ENCODE data around the gene TMEM92. TPM values are rescaled to one million over a fixed set of nuclear protein-coding genes. Genes with fewer than 3 reads are reported as not detected.

The TMEM92 gene
- total RNA-seq, 1 experiment from 2014 or later = 6.6 TPM

- TF ChIP-seq ZNF274 (IDR thresholded peaks at IDR 0.05; ENCODE audit: low read depth, low read length) = no peak
- no peak for TF ChIP-seq CBX3 (IDR thresholded peaks at IDR 0.05; ENCODE audit: low read depth)
- TF ChIP-seq JUND (IDR thresholded peaks at IDR 0.05) = no peak
- no peak for TF ChIP-seq YY1 (IDR thresholded peaks at IDR 0.05; ENCODE audit: extremely low read depth, insufficient replicate concordance, low read depth, low read length)
- no peak for TF ChIP-seq EGR1 (IDR thresholded peaks at IDR 0.05; ENCODE audit: low read depth)
- TF ChIP-seq SIN3A (IDR thresholded peaks at IDR 0.05; ENCODE audit: low read depth) = no peak
- no peak for TF ChIP-seq SP1 (IDR thresholded peaks at IDR 0.05; ENCODE audit: low read depth)
- TF ChIP-seq POLR2AphosphoS5 (IDR thresholded peaks at IDR 0.05; ENCODE audit: low read depth, low read length) = no peak
Observed at GRCh38 chr17:50265690-50266315, 8.5 kb upstream of the TMEM92 start (continued).

- no TSS peak for BruUV-seq (replicated peaks)
- Histone ChIP-seq H3K4me2 (ENCODE audit: low read length) (peak overlapping the region; percentile 54), H3K4me1 (ENCODE audit: control insufficient read depth in 1 of 2, insufficient read depth in 2 of 2, low read length in 2 of 2) (peaks cover 22 to 30% of the 10 kb centered on the region in 2 experiments), H3K4me3 (replicated peaks in 1 of 2; ENCODE audit: low read depth in 1 of 2, low read length in 2 of 2) (no peak overlapping the region), H3K9ac (ENCODE audit: low read length) (no peak overlapping the region), H2AFZ (ENCODE audit: low read depth, low read length, poor library complexity, severe bottlenecking) (no peak overlapping the region), H3K9me3 (ENCODE audit: control insufficient read depth in 1 of 2, insufficient read depth in 1 of 2, low read depth in 1 of 2, low read length in 2 of 2) (no peaks in the 10 kb centered on the region), H3K27me3 (ENCODE audit: insufficient read depth, low read length) (no peaks in the 10 kb centered on the region), H4K20me1 (ENCODE audit: insufficient read depth) (no peaks in the 10 kb centered on the region), H3K36me3 (ENCODE audit: control insufficient read depth in 1 of 2, insufficient read depth in 2 of 2, low read length in 2 of 2) (no peaks in the 10 kb centered on the region), H3K9me2 (ENCODE audit: insufficient read depth) (no peaks in the 10 kb centered on the region), H3K79me2 (ENCODE audit: insufficient read depth, low read length) (no peaks in the 10 kb centered on the region), H3K27ac (ENCODE audit: low read depth, low read length) (peak overlapping the region; percentile 17; the same call in 1 of the 2 replicates)
- intact Hi-C loops (cut with micrococcal nuclease) = no loop called here
- ChIA-PET POLR2A (no interaction called here), CTCF (interaction anchor here (0.5 to 1.9 kb wide), 5 partner anchors 8 to 82 kb away, joined by 3 to 15 read pairs (median 7); partner anchors contain the start of genes COL1A1 and TMEM92), RAD21 (ENCODE audit: low non-redundant PET in 1 of 2, low total read pairs in 2 of 2, uncharacterized antibody in 2 of 2, unreplicated experiment in 2 of 2) (no interaction called here)
- peak; percentile 26; the same call in 1 of the 2 replicates for ATAC-seq
- TF ChIP-seq CTCF (IDR thresholded peaks at IDR 0.05 in 2 of 3, conservative IDR thresholded peaks at IDR 0.05 in 1 of 3; ENCODE audit: borderline replicate concordance in 1 of 3, insufficient read depth in 1 of 3, low read depth in 2 of 3, low read length in 2 of 3) (no peak), TCF7L2 (IDR thresholded peaks at IDR 0.05; ENCODE audit: borderline replicate concordance, extremely low read depth, insufficient read depth, insufficient read length) (peak; percentile 67)
- DNase-seq (ENCODE audit: low read depth, low spot score) = no peak
Observed at GRCh38 chr17:50266384-50267073, 7.7 kb upstream of the TMEM92 start.
